EL (cell line): Measurements from ENCODE around the gene FMC1.

Experiments
- DNase-seq: peaks from one replicate; pipeline ENCODE4 v3.0.0-alpha.2; 2016

FMC1 gene

GRCh38 chr7:139387594-139387993 is 46.5 kb downstream of the FMC1 start:
- no peak for DNase-seq

GRCh38 chr7:139389091-139389490 is 48.0 kb downstream of the FMC1 start:
- no peak for DNase-seq

GRCh38 chr7:139389774-139390173 is 48.6 kb downstream of the FMC1 start:
- no peak for DNase-seq

GRCh38 chr7:139393621-139394211 is 52.6 kb downstream of the FMC1 start:
- peak; percentile 10 for DNase-seq

GRCh38 chr7:139394540-139394939 is 53.4 kb downstream of the FMC1 start:
- no peak for DNase-seq
